GM21717 (cell line): ENCODE results near the gene MAPK8IP1.

Experiments used
- ATAC-seq: cut with Tn5 transposase; IDR thresholded peaks from one replicate; pipeline ENCODE4 v1.9.1; 2021; ENCODE audit warnings: mild to moderate bottlenecking, moderate library complexity; ENCODE audit not compliant: unreplicated experiment

MAPK8IP1 gene

GRCh38 chr11:45859661-45860140 lies 25.8 kb upstream of the MAPK8IP1 start:
- no peak for ATAC-seq

DNA sequence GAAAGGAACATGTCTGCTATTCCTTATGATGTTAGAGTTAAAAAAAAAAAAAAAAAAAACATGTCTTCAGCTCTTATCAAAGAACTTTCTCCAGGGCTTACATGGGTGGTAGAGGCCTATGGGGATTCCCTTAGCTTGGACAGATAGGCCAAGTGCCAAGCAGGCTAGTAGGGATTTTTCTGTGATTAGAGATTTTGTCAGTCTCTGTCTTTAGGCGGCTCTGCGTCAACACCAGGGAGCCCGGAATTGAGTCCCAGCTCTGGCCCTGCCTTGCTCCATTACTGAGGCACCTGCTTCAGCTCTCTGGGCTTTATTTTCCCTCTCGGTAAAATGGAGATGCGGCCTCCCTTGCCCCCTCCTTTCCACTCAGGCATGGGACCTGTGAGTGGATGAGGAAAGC lies 25.1 kb upstream of the MAPK8IP1 start:
- no peak for ATAC-seq

- ATAC-seq = no peak
These were observed 24.5 kb upstream of the MAPK8IP1 start for GRCh38 chr11:45860764-45861510.

DNA sequence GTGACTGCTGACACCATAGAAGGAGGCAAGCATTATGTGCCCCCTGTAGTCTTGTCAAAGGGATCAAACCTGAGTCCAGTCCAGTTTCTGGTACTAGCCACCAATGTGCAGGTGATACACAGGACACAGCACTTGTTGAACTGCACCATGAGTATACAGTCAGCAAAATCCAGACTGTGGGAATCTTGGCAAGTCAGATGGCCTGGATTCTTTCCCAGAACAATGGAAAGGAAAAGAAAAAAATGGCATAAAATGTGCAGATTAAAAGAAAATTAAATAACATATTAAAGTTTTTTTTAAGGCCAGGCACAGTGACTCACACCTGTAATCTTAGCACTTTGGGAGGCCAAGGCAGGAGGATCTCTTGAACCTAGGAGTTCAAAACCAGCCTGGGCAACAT lies 21.4 kb upstream of the MAPK8IP1 start:
- ATAC-seq = no peak

- ATAC-seq = no peak
These were observed 15.9 kb upstream of the MAPK8IP1 start for GRCh38 chr11:45869551-45869950.

DNA sequence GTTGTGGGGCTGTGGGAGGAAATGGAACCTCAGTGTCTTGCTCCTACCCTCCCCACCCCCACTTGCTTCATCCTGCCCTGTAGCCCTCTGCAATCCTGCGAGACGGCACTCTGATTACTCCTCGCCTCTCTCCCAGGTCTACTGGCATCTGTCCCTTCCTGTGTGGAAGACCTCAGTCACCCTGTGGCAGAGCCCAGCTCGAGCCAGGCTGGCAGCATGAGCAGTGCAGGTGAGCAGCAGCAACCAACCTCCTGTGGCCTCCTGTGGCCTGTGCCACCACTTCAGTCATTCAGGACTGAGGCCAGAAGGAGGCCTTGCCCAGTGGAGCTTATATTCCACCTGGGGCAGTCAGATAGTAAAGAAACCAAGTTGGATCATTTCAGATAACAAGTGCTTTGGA lies 14.7 kb upstream of the MAPK8IP1 start:
- no peak for ATAC-seq

GRCh38 chr11:45871638-45872037 lies 13.8 kb upstream of the MAPK8IP1 start:
- no peak for ATAC-seq

DNA sequence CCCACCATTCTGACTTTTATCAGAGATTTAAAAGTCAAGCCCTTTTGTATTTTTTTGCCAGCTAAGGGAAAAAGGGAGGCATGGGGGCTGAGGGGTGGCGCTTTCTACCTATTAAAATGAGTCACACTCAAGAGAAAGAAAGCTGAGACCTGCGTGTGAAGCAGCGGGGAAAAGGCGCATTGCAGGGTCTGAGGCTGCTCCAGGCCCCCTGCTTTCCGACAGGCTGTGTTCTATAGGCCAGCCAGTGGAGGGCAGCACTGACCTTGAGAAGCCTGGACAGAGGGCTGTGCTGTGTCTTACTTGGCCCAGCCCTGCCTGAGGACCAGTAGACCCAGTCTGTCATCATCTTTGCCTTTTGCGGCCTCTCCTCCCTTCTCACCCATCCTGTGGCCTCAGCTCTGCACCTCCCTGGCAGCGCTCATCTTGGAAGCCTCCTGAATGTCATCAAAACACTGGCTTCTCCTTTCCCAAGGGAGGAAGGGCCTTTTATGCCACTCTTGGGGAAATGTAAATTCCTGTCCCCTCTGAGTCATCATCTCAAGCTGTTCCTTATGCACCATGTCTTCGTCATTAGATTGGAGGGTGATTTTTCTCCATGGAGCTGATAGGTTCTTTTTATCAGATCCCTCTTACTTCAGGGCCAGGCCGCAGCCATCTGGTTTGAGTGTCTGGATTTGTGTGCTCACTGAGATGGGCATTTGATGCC lies 12.6 kb upstream of the MAPK8IP1 start:
- ATAC-seq = no peak

- no peak for ATAC-seq
These were observed 9.1 kb upstream of the MAPK8IP1 start for GRCh38 chr11:45876401-45876800.

DNA sequence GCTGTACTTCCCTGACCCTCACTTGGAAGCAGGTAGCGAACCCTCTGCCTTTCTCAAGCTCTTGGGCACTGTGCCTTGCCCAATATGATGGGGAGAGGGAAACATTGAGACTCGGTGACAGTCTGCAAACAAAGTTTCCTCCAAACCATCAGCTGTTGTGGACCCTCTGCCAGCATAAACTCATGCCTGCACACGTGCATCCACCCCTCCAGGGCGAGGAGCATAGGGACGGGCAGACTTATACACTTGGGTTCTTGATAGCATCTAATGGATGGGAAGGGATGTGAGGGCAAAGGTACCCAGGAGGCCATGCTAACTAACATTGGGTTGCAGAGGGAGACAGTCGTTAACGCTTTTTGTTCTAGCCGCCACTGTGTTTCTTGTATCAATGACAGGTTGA lies 8.2 kb upstream of the MAPK8IP1 start:
- no peak for ATAC-seq

DNA sequence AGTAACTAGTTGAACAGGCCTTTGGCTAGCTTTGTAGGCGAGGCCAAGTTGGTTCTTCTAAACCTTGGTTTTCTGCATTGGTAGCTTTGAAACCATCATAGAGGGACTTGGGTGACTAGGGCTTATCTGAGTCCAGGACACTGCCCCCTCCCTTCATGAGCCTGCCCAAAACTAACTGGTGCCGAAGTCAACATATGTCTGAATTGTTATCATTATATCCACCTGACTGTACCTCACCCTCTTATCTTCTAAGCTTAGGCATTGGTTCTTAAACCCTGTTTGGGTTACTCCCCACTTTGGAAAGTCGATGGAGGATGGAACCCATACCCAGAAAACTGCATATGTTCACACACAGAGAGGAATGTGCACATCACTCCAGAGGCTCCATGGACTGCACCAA lies 7.6 kb upstream of the MAPK8IP1 start:
- ATAC-seq = no peak

DNA sequence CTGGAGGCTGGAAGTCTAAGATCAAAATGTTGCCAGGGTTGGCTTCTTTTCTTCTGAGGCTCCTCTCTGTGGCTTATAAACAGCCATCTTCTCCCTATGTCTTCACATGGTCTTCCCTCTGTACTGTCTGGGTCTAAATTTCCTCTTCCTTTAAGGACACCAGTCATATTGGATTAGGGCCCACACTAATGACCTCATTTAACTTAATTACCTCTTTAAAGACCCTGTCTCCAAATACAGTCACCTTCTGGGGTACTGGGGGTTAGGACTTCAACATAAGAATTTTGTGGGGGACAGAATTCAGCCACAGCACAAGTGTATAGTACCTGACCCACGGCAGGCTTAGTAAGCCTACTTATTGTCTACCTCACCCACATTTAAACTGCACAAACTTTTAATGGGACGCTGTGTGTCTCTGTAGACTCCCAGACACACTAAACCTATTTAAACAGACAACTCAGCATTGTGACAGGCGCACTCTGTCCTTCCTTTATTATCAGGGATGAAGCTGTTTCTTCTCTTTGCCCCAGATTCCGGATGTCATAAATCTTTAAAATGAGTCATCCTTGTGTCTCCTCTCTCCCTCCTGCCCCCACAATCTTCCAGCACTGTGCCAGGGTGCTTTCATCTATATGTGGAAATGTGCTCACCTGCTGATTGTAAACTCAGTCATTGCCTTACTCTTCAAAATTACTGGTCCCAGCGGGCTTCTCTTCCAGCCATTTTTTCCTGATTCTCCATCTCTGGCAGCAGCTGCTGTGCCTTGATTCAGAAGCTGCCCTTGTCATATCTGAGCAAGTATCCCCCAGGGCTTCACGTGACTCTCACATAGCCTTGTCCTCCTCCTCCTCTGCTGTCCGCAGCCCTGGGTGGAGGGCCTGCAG lies 5.4 kb upstream of the MAPK8IP1 start:
- no peak for ATAC-seq

DNA sequence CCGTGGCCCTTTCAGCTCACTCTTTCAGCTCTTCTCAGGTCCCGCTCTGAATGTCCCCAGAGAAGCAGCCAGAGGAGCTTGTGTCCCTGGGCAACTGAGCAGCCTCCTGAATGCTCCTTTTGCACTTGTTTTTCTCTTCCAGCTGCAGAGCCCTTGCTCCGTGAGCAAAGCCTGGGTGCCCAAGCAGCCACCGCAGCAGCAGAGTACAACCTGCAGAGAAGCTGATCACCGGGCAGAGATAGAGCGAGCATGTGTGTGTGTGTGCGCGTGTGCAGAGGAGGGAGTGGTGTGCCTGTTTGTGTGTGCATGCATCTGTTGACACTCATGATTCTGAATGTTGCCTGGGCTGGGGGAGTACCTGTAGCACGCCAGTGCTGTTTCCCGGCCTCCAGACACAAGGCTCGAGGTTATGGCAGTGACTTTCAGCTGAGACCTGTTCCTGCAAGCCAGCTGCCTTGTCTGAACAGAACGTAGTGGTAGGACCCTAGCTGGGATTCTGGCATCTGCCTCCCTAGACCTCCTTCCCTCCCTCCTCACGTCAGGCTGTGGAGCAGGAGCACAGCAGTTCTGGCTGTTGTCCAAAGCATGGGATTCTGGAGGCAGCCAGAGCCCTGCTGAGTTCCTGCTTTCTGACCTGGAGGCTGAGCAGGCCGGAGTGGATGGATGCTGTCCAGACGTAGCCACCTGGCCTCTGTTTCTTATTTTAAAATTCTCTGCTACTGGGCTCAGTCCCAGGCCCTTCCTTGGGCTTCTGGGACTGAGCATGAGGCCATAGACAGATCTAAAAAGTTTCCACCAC lies 4.5 kb upstream of the MAPK8IP1 start:
- ATAC-seq = no peak

GRCh38 chr11:45881708-45882368 lies 3.6 kb upstream of the MAPK8IP1 start:
- no peak for ATAC-seq

GRCh38 chr11:45884596-45885185 lies 760 bp upstream of the MAPK8IP1 start:
- no peak for ATAC-seq

DNA sequence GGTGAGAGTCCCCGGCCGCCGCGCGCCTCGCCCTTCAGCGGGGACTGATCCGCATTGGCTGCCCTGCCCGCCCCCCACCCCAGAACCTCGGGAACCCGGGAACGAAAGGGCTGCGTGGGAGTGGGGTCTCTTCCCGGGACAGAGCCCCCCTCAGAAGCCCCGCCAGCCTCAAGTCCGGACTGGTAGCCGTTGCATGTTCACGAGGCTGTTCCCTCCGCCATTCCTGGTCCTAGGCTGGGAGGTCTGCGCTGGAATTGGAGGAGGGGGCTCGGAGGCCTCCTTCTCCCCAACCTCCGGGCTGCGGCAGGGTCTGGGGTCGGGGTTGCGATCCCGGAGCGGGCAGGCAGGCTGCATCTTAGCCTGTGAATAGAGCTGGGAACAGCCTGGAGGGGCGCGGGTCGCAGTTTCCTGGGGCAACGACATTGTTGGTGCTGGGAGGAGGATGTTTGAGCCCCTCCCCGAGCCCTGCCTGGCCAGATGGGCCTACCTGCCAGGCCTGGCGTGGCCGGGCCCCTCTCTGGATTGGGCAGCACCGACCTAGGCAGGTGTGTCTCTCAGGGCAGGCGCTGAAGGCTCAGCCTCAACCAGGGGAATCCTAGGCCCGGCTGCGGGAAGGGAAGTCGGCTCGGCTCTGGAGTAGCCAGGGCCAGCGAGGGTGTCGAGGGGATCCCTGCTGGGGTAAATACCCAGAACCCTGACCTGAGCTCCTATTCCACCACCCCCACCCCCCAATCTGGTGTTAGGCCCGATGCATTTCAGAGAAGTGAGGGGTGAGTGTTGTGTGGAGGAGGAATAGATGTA lies 670 bp downstream of the MAPK8IP1 start:
- ATAC-seq = no peak

DNA sequence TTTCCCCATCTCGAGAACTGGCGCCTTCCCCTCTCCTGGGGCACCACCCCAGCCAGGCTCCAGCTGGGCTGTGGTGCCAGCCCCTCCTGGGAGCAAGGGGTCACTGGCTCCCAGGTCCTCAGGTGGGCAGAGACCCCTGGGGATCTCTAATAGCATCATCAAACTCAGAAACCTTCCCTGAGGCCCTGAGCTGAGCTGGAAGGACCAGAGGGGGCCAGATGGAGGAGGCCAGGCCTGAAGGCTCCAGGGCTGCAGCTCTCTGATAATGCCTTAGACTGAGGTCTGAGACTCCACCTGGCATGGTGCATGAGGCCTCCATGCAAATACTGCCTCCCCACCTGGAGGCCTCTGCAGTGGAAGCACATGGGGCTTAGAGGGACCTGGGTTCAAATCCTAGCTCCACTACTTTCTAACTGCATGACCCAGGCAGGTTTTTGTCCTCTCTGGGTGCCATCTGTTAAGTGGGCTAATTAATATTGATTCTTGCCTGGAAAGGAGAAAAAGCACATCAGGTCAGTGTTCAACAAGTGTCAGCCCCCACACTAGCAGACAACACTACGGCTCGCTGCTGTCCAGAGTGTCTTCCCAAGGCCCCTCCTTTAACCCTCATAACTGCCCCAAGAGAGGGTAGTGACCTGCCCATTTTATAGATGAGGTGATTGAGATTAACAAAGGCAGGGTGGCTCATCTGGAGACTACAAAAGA lies 1.5 kb downstream of the MAPK8IP1 start:
- no peak for ATAC-seq

- ATAC-seq = no peak
These were observed 2.1 kb downstream of the MAPK8IP1 start for GRCh38 chr11:45887587-45887986.
